HG02759 (cell line): ENCODE measurements around the gene ANO2.
"Not testable (repeated sequence)": the region's sequence is repeated elsewhere in the genome, so short reads cannot be mapped to it uniquely, and the experiment has no call there.

ENCODE experiments used
- ATAC-seq: cut with Tn5 transposase; IDR thresholded peaks from one replicate; pipeline ENCODE4 v1.9.1; 2021; ENCODE audit warnings: mild to moderate bottlenecking, moderate library complexity; ENCODE audit not compliant: unreplicated experiment

ANO2 gene

DNA sequence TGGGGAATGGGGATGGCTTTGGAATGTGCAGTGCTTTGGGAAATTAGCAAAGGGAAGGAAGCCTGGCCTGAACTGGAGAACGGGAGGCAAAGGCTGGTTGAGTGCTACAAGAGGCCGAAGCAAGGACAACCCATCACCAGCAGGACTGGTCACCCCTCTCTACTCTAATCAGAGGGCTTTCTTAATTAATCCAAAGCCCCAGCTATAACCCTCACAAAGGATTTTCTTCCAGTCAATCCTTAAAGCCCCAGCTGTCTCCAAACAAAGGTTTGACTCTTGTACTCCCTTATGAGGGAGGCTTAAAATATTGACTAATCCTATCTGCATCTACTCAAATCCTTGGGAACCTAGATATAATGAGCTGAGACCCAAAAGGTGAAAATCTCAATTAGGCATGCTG lies 256.8 kb downstream of the ANO2 start:
- ATAC-seq: no peak

DNA sequence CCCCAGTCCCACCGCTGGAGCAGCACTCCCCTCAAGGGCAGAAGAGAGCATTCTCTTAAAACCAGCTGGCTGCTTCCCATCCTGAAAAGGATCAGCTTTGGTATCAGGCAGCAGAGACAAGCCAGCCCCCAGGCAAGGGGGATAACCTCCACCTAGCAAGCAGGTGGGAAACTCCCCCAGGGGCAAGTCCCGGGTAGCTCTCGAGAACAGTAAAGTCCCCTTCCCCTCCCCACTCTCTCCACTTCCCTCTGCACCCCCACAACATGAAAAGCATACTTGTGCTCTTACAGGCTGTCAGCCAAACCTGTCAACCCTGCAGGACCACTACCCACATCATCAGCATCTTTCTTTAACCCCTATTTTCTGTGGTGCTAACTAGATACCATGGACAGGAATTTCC lies 259.1 kb downstream of the ANO2 start:
- no peak for ATAC-seq

DNA sequence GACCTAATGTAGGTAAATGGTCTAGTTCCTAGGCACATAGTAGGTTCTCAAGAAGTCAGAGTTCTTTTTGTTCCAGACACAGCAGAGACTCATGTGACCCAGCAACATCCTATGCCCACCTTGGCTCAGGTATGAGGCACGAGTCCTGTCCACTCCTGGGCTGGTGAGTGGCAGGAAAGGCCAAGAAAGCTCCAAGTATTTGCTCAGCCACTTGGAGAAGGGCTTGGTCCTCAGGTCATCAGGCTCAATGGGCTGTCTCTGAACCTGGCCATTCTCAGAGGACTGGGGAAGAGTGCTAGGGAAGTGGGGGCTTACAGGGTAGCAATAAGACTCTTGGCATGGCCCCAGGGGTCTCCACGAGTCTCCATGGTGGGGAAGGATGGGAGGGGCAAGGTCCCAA lies 260.1 kb downstream of the ANO2 start:
- ATAC-seq: no peak

DNA sequence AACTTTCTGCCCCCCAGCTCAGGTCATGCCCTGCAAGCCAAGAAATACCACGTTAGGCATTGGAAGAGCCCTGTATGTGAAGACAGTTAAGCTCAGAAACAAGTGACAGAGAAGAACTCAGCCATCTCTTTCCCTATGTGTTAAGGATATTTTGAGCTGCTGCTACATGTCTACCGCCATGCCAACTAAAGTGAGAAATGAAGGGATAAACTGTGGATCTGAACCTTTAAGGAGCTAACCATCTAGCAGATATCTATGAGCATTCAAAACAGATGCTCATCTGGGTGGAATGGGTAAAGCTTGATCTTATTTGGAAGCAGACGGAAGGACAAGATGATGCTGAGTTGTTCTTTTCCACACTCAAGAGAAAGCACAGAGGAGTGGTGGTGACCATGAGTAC lies 262.5 kb downstream of the ANO2 start:
- no peak for ATAC-seq

DNA sequence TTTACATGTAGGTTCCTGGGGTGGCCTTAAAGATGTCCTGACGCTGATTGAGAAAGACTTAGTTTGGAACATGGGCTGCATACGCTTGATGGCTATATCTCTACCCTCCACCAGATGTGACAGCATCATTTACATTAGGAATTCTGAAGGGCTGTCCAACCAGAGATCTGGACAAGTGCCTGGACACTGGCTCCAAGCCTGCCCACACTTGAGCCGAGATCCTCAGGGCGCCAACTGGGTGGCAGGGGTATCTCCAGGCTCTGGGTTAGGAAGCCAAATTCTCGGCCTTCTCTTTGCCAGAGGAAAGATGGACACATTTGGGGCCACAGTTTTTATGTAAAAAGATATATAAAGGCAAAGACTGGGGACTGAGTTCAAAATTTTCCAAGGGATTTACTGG lies 266.9 kb downstream of the ANO2 start:
- no peak for ATAC-seq

DNA sequence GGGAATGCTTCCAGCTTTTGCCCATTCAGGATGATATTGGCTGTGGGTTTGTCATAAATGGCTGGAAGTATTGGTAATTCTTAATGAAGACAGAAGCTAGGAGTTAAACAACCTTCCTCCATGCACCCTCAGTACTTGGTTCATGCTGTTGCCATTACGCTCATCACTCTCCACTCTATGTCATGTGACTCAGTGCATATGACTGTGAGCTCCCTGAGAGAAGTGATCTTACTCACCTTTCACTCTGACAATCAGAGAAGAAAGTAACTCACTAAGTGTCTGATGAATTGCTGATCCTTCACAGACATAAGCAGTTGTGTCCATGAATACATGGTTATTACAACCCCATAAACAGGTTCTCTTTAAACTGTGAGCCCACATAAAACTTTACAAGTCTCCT lies 275.4 kb downstream of the ANO2 start:
- not testable (repeated sequence) for ATAC-seq

DNA sequence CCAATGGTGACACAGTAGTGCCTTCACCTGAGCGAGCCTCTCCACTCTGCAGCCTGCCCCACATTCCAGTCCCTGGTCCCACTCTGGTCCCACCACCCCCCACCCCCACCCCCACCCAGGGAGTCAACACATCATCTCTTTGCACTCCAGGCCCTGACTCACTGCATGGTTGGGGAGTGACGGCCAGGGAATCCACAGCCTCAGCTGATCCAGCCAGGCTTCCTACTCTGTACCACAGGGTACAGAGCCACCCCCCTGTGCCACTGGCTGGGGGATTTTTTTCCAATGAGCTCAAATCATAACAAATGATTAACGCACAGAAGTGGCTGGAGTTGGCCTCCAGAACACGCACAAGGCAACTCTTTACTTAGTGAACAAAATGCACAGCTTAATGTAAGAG lies 279.4 kb downstream of the ANO2 start:
- ATAC-seq: no peak

DNA sequence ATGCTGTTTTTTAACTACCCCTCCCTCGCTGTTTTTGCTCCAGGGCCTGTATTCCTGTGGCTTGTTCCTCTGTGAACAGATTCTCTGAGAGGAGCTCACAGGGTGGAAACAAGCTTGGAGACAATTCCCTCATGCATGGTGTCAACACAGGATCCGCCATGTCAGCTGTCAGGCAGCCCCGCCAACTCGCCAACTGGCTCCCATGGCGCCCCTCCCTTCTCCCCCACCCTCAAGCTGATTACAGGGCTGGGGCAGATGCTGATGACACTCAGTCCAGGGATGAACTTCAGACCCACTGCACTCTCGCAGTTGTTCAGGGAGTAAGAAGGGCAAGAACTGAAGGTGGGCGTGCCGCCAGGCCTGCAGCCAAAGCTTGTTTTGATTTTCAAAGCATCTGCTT lies 283.2 kb downstream of the ANO2 start:
- no peak for ATAC-seq

DNA sequence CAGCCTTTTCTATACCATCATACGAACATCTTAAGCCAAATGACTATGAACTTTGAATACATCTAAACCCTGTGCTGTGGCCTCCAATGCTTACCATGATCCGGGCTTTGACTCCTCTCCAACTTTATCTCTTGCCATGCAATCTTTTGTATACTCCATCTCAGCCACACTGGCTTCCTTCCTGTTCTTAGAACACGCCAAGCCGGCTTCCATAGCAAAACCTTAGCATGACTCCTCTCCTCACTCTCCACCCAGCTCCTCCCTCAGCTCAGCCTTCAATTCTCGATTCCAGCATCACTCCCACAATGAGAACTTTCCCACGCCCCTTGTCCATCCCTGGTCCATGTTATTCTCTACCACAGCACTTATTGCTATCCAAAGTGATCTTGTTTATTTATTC lies 284.8 kb downstream of the ANO2 start:
- no peak for ATAC-seq

DNA sequence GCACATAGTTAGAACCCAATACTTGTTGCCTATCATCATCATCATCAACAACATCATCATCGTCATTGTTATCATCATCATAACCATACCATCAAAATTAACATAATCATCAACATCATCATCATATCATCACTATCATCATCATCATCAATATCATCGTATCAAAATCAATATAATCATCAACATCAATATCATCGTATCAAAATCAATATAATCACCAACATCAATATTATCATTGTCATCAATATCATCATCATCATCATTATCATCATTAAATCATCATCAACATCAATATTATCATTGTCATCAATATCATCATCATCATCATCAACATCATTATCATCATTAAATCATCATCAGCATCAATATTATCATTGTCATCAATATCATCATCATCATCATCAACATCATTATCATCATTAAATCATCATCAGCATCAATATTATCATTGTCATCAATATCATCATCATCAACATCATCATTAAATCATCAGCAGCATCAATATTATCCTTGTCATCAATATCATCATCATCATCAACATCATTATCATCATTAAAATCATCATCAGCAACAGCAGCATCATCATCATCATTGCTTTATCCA lies 286.6 kb downstream of the ANO2 start:
- ATAC-seq: not testable (repeated sequence)

DNA sequence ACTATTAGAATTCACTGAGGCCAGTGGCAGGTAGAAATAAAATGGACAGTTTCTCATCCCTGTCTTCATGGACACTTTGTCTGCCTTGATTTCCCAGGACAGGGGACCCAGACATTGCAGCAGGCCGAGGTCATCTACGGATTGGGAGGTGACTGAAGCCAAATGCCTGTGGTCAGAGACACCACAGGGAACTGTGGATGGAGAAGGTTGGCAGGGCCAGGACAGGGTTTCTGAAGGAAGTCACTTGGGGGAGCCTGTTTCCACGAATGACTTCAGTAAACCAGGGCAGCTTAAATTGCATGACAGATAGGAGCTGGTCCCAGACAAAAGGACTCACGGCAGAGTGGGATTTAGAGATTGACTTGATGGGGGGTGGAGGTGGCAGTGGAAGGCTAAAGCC lies 288.2 kb downstream of the ANO2 start:
- ATAC-seq: no peak

DNA sequence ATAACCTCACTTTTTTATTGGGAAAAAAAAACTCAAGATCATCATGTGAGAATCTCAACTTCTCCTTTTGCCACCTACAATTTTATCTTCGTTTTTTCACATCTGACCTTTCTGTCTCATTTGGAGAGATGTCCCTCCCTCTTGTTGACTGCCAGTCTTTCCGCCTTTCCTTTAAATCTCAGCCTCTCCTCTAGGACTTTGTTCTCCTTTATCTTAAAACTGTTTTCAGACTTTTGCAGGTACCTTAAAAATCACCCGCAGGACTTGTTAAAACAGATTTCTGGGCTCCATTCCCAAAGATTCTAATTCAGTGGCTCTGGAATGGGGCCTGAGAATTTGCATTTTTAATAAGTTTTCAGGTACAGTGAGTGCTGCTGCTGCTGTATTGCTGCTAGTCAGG lies 289.9 kb downstream of the ANO2 start:
- no peak for ATAC-seq

DNA sequence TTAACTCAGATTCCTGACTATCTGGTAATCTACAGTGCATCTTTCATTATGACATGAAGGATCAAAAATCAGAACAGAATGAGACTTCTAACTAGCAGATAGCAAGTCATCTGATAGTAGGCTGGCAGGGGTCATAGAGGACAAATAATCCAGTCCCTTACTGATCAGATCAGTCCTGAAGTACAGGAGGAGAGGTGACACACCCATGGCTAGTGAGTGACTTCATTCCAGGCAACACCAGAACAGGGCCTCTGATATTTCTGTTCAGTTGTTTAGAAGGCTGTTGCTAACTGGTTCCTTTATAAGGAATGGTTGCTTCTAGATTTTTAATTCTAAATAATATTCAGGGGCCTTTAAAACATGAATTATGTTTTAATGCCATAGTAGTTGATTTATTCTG lies 291.0 kb downstream of the ANO2 start:
- no peak for ATAC-seq

DNA sequence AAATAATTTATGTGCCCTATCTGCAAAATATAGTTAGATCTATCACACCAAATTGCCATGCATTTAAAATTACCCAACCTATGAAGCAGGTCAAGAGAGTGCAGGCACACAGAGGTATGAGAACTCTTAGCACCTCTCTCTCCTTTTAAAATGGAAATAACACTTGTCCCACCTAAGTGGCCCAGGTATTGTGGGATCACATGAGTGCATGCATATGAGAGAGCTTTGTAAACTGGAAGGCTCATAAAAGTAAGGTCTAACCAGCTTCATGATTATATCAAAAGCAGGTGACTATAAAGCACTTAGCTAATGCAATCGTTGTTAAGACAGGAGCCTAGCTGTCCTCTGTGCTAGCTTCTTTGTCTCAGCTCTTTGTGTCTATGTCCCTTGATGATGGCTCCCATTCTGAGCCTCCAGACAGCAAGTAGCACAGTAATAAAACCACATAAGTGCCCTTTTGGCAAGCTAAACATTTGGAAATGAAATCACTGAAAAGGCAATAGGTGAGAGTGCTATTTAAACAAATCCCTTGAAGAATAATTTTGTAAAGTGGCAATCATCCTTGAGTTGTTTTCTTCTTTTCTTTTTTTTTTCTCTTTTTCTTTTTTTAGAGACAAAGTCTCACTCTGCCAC lies 294.1 kb downstream of the ANO2 start:
- ATAC-seq: no peak

DNA sequence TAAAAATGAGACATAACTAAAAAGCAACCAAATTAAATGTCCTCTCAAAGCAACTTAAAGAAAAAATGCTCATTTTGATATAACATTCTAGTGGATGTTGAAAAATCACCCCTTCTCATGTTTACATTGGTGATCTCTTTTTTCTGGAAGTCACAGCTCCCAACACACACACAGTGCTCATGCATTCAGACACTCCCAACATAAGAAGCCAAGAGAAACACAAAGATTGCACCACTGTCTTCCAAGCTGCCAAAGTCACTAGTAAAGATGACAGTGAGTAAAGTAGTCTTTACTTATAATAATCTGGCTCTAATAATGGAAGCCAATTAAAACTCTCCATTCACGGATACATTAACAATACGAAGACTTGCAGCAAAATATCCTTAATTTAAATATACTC lies 294.8 kb downstream of the ANO2 start:
- ATAC-seq: no peak

DNA sequence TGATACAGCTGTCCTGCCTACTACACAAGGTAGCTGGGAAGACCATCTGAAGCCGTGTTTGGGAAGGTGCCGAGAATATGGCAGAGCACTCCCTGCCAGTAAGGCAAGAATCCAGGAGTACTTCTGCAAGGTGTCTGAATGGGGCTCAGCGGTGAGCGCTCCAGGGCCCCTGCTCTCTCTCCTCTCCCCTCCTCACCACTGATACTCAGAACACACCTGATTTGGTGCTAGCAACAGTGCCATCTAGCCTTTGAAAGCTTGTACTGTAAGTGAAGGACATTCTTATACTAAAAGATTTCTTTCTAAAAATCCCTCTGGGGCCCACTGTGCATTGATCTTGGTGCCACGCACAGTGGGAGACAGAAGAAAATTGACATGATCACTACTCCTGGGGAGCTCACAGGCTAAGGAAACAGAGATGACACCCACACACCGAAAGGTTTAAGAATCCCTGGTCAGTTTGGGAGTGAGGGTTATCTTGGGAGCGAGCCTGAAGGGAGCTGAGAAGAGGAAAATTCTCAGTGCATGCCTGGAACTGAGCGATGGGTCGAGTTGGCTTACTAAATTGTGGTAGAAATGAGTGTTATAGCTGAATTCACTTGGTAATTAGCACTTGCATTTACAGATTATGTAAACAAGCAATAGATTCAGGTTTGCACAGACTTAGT lies 296.2 kb downstream of the ANO2 start:
- ATAC-seq: no peak

DNA sequence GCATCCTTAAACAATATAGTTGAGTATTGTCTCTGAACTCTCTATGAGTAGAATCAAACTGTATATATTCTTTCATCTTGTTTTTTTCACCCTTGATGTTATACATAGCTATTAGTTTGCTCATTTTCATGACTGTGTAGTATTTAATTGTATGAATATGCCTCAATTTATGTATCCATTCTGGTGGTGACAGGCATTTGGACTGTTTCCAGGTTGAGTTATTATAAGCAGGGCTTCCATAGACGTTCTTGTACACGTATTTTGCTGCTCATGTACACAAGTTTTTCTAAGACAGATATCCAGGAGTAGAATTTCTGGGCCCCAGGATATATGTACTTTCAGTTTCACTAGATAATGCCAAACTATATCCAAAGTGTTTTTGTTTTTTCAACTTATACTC lies 301.8 kb downstream of the ANO2 start:
- ATAC-seq: no peak

DNA sequence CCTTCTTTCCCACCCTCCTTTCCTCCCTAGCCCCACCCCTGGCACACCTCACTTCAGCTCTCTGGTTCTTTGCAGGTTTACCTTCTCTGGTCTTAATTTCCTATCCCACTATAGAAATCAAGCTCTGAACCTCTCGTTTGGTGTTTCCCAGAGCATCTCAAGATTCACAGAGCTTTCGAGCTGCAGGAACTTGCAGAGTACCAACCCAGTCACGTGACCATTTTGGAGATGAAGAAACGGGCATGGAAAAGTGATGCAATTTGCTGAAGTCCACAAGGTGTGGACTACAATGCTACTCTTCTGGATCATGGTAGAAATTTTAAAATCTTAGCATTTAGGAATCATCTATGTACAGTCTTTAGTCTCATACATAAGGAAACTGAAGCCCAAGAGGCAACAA lies 307.4 kb downstream of the ANO2 start:
- no peak for ATAC-seq

DNA sequence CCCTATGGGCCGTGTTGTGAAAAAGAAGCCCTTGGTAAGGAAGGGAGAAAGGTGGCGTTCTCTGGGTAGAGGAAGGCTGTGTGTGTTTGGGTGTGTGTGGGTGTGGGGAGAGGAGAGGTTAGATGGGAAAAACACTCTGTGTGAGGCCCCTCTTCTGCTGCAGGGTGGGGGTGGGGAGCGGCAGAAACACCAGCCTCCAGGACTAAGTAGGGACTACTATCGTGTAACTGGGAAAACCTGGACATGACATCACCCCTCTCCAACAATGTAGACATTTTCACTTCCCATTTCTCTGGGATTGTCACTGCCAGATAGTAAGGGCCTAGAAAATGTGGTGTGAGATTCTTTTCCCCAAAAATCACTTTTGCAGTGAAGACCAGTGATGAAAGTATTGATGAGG lies 308.2 kb downstream of the ANO2 start:
- ATAC-seq: no peak

DNA sequence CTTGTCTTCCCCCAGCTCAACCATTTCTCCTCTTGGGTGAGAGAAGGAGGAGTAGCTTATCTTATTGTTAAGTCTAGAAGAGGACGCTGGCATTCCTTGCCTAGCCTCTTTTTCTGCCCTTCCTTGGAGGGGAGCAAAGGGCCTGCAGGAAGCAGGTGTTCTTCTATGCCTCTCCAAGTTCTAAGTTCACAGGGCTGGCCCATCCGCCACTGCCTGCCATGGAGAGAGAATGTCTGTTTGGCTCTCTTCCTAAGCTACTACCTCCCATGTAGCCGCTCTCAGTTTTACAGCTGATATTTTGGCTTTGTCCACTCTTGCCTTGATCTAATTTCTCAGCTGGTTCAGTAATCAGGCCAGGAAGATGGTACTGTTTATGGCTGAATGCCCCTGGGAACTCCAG lies 312.0 kb downstream of the ANO2 start:
- ATAC-seq: no peak

DNA sequence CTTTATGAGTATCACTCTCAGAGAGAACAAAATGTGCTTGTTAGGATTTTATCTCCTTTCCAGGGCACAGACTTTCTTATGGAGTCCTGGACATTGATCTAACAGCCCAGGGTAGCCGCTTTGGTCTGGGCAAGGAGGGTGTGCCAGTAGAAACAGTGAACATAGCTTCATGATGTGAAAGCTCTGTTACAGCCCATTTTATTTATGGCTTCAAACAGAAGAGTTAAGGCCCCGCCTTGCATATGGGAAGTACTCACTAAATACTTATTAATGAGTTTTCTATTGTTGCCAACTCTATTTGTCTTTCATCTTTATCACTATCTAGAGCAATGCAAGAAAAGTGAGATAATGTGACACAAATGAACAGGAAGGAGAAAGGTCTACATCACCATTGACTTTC lies 312.6 kb downstream of the ANO2 start:
- no peak for ATAC-seq

DNA sequence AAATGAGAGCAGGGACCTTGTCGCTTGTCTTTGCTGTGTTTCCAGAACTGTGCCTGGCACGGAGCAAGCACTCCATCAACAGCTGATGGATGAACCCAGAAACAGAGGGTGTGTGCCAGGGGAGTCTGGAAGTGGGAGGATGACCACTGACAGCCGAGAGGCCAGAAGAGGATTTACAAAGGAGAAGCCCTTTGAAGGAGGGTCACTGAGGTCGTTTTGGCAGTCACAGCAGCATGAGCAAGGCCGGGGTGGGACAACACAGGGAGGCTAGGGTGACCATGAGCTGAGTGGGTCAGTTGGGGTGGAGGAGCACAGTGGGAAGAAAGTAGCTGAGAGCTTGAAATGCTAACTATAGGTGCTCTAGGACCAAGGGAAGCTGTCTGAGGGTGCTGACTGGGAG lies 313.6 kb downstream of the ANO2 start:
- no peak for ATAC-seq

DNA sequence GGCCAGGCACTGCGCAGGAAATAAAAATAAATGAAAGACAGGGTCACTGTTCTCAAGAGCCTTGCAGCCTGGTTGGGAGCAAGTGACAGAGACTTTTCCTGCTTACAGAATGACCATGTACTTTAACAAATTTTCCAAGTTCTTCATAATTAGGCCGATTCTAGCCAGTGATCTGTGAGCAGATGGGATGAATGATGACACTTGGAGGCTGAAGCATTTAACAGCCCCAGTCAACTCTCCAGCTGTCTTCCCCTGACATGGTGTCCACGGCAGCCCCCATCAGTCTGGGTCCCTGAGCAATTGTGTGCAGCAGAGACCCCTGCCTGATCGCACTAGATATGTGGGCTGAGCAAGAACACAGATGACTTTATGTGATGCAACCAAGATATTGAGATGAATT lies 314.3 kb downstream of the ANO2 start:
- no peak for ATAC-seq
